ENCODE results near the gene LVRN. TPM values are rescaled to one million over a fixed set of nuclear protein-coding genes. Genes with fewer than 3 reads are reported as not detected.

Gene LVRN, protein sequence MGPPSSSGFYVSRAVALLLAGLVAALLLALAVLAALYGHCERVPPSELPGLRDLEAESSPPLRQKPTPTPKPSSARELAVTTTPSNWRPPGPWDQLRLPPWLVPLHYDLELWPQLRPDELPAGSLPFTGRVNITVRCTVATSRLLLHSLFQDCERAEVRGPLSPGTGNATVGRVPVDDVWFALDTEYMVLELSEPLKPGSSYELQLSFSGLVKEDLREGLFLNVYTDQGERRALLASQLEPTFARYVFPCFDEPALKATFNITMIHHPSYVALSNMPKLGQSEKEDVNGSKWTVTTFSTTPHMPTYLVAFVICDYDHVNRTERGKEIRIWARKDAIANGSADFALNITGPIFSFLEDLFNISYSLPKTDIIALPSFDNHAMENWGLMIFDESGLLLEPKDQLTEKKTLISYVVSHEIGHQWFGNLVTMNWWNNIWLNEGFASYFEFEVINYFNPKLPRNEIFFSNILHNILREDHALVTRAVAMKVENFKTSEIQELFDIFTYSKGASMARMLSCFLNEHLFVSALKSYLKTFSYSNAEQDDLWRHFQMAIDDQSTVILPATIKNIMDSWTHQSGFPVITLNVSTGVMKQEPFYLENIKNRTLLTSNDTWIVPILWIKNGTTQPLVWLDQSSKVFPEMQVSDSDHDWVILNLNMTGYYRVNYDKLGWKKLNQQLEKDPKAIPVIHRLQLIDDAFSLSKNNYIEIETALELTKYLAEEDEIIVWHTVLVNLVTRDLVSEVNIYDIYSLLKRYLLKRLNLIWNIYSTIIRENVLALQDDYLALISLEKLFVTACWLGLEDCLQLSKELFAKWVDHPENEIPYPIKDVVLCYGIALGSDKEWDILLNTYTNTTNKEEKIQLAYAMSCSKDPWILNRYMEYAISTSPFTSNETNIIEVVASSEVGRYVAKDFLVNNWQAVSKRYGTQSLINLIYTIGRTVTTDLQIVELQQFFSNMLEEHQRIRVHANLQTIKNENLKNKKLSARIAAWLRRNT
- 1.5 and 2.4 TPM in 2 replicates for total RNA-seq

DNA sequence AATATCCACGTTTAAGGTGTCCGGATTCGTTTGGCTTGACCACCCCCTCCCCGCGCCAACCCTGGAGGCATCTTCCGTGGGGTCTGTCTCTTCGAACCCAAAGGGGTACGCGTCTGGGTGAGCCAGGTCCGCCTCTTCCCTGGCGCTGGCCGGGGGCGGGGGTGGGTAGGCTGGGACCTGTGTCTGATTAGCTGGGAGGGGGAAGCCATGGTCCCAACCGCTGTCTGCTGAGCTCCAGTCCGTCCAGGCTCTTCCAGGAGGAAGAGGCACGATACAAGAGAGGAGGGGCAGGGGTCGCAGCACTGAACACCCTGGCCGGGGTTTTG, at the start of gene LVRN:
LVRN (plus strand) TSS at position 237 of the 326 bp plus-strand sequence. CDS start 143 bp downstream, outside the sequence.

GRCh38 chr5:116032094-116032517, 69.8 kb downstream of the LVRN start, which contains the start of gene ARL14EPL:
ARL14EPL (plus strand) TSS chr5:116032472; CDS start chr5:116051466, 18,994 bp downstream.

Other genes starting within 250 kb of the LVRN start
- 3.6 and 4.7 TPM in 2 replicates for gene CDO1, start 145.8 kb upstream of the LVRN start, total RNA-seq
- 73.2 and 82.8 TPM in 2 replicates for gene ATG12, start 120.9 kb upstream of the LVRN start, total RNA-seq
- 95.6 and 102 TPM in 2 replicates for gene AP3S1, start 120.5 kb upstream of the LVRN start, total RNA-seq
- 0.32 TPM in 1 of 2 replicates, not detected in the other for gene ARL14EPL, start 70.0 kb downstream of the LVRN start, total RNA-seq
- gene COMMD10, start 122.5 kb downstream of the LVRN start, total RNA-seq, result 24.3 and 24.7 TPM in 2 replicates

Measured in hair follicle dermal papilla cell (primary cell).